ENCODE results near the gene ACSL4. TPM values are rescaled to one million over a fixed set of nuclear protein-coding genes. Genes with fewer than 3 reads are reported as not detected.

Gene ACSL4
- total and polyA plus RNA-seq, 2 donors (not counting 1 experiment from before 2014, with no cell fraction given): 103 to 678 TPM

GRCh38 chrX:109626637-109627036 is 106.4 kb downstream of the ACSL4 start:
- H3K4me2 ChIP-seq (ENCODE audit: extremely low read depth, insufficient read depth, low read length): no peak overlapping the region
- H3K79me2 ChIP-seq (ENCODE audit: control insufficient read depth, insufficient read depth, low read length): no peaks in the 10 kb centered on the region
- no peak overlapping the region for H3K27ac ChIP-seq (ENCODE audit: insufficient read depth, low read length)
- no peak for DNase-seq (ENCODE audit: low read depth in 2 of 2)
- H3K4me1 ChIP-seq (ENCODE audit: control insufficient read depth, extremely low read depth, insufficient read depth, low read length): no peaks in the 10 kb centered on the region
- TF ChIP-seq EZH2 (IDR thresholded peaks at IDR 0.05; ENCODE audit: low read length, missing control alignments): no peak
- TF ChIP-seq, protein P1, sequence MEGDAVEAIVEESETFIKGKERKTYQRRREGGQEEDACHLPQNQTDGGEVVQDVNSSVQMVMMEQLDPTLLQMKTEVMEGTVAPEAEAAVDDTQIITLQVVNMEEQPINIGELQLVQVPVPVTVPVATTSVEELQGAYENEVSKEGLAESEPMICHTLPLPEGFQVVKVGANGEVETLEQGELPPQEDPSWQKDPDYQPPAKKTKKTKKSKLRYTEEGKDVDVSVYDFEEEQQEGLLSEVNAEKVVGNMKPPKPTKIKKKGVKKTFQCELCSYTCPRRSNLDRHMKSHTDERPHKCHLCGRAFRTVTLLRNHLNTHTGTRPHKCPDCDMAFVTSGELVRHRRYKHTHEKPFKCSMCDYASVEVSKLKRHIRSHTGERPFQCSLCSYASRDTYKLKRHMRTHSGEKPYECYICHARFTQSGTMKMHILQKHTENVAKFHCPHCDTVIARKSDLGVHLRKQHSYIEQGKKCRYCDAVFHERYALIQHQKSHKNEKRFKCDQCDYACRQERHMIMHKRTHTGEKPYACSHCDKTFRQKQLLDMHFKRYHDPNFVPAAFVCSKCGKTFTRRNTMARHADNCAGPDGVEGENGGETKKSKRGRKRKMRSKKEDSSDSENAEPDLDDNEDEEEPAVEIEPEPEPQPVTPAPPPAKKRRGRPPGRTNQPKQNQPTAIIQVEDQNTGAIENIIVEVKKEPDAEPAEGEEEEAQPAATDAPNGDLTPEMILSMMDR (conservative IDR thresholded peaks at IDR 0.05 in 1 of 2, IDR thresholded peaks at IDR 0.05 in 1 of 2; ENCODE audit: low read depth in 1 of 2, low read length in 2 of 2): no peak
- no peak overlapping the region for H2AFZ ChIP-seq (ENCODE audit: low read length)
- no peak overlapping the region for H3K4me3 ChIP-seq (replicated peaks in 1 of 4; ENCODE audit: control extremely low read depth in 1 of 4, insufficient read depth in 1 of 4, low read depth in 3 of 4, low read length in 4 of 4)
- H3K9ac ChIP-seq (ENCODE audit: insufficient read depth, low read length): no peak overlapping the region
- no peaks in the 10 kb centered on the region for H4K20me1 ChIP-seq (ENCODE audit: control insufficient read depth, extremely low read depth, insufficient read depth, low read length)
- no peaks in the 10 kb centered on the region for H3K36me3 ChIP-seq (ENCODE audit: control insufficient read depth, insufficient read depth, low read length)
- H3K9me3 ChIP-seq (ENCODE audit: control insufficient read depth, insufficient read depth, low read depth, low read length): no peaks in the 10 kb centered on the region
- no peaks in the 10 kb centered on the region for H3K27me3 ChIP-seq (ENCODE audit: control insufficient read depth, insufficient read depth, low read length)

GRCh38 chrX:109624641-109625616 is 108.1 kb downstream of the ACSL4 start, which contains the start of gene KCNE5:
Gene KCNE5 (minus strand): TSS chrX:109625172. CDS start chrX:109625020, 152 bp downstream.
- Histone ChIP-seq H3K27me3 (ENCODE audit: control insufficient read depth, insufficient read depth, low read length) (no peaks in the 10 kb centered on the region), H3K4me2 (ENCODE audit: extremely low read depth, insufficient read depth, low read length) (no peak within 1 kb of the TSS), H3K27ac (ENCODE audit: insufficient read depth, low read length) (no peak within 1 kb of the TSS)

DNA sequence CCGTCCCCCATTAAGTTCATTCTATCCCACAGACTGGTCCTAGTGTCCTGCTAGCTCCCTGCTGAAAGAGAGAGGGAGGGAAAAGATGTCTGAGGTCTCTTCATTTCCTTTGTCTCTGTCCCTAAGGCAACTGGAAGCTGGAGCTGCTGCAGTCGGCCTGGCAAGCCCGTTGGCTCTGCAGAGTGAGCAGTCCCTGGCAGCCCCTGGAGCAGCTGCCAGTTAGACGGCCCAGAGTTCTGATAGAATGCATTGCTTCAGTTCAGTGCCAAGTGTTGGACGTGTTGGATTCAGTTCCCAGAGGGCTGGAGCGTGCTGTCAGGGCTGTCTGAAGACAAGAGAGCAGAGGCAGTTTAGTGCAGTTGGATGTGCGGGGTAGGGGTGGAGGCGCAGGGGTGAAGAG is 109.1 kb downstream of the ACSL4 start:
- H3K9me3 ChIP-seq (ENCODE audit: control insufficient read depth, insufficient read depth, low read depth, low read length): no peaks in the 10 kb centered on the region
- no peak overlapping the region for H3K9ac ChIP-seq (ENCODE audit: insufficient read depth, low read length)
- H4K20me1 ChIP-seq (ENCODE audit: control insufficient read depth, extremely low read depth, insufficient read depth, low read length): no peaks in the 10 kb centered on the region
- H3K4me2 ChIP-seq (ENCODE audit: extremely low read depth, insufficient read depth, low read length): no peak overlapping the region
- H3K27me3 ChIP-seq (ENCODE audit: control insufficient read depth, insufficient read depth, low read length): no peaks in the 10 kb centered on the region
- no peak for DNase-seq (ENCODE audit: low read depth in 2 of 2)
- no peaks in the 10 kb centered on the region for H3K79me2 ChIP-seq (ENCODE audit: control insufficient read depth, insufficient read depth, low read length)
- H3K36me3 ChIP-seq (ENCODE audit: control insufficient read depth, insufficient read depth, low read length): no peaks in the 10 kb centered on the region
- TF ChIP-seq, protein P1 (conservative IDR thresholded peaks at IDR 0.05 in 1 of 2, IDR thresholded peaks at IDR 0.05 in 1 of 2; ENCODE audit: low read depth in 1 of 2, low read length in 2 of 2): no peak
- TF ChIP-seq EZH2 (IDR thresholded peaks at IDR 0.05; ENCODE audit: low read length, missing control alignments): no peak
- H3K4me1 ChIP-seq (ENCODE audit: control insufficient read depth, extremely low read depth, insufficient read depth, low read length): no peaks in the 10 kb centered on the region
- H3K4me3 ChIP-seq (replicated peaks in 1 of 4; ENCODE audit: control extremely low read depth in 1 of 4, insufficient read depth in 1 of 4, low read depth in 3 of 4, low read length in 4 of 4): no peak overlapping the region
- no peak overlapping the region for H3K27ac ChIP-seq (ENCODE audit: insufficient read depth, low read length)
- no peak overlapping the region for H2AFZ ChIP-seq (ENCODE audit: low read length)

More at GRCh38 chrX:109624641-109625616, 108.1 kb downstream of the ACSL4 start, which contains the start of gene KCNE5:
- no peaks in the 10 kb centered on the region for H3K79me2 ChIP-seq (ENCODE audit: control insufficient read depth, insufficient read depth, low read length)
- H3K4me1 ChIP-seq (ENCODE audit: control insufficient read depth, extremely low read depth, insufficient read depth, low read length): no peaks in the 10 kb centered on the region
- TF ChIP-seq EZH2 (IDR thresholded peaks at IDR 0.05; ENCODE audit: low read length, missing control alignments): no peak
- TF ChIP-seq, protein P1 (conservative IDR thresholded peaks at IDR 0.05 in 1 of 2, IDR thresholded peaks at IDR 0.05 in 1 of 2; ENCODE audit: low read depth in 1 of 2, low read length in 2 of 2): no peak
- H2AFZ ChIP-seq (ENCODE audit: low read length): no peak within 1 kb of the TSS
- H3K9ac ChIP-seq (ENCODE audit: insufficient read depth, low read length): no peak within 1 kb of the TSS
- no peaks in the 10 kb centered on the region for H4K20me1 ChIP-seq (ENCODE audit: control insufficient read depth, extremely low read depth, insufficient read depth, low read length)
- H3K9me3 ChIP-seq (ENCODE audit: control insufficient read depth, insufficient read depth, low read depth, low read length): no peaks in the 10 kb centered on the region
- DNase-seq (ENCODE audit: low read depth in 2 of 2): peak in 1 of 2 donors; percentile 9
- no peaks in the 10 kb centered on the region for H3K36me3 ChIP-seq (ENCODE audit: control insufficient read depth, insufficient read depth, low read length)
- no peak within 1 kb of the TSS for H3K4me3 ChIP-seq (replicated peaks in 1 of 4; ENCODE audit: control extremely low read depth in 1 of 4, insufficient read depth in 1 of 4, low read depth in 3 of 4, low read length in 4 of 4)

Data from fibroblast of lung (primary cell).